Mesendoderm (in vitro differentiated cells): Measurements from ENCODE around the gene SELENON.
A peak's percentile ranks its signal among the peaks of the same experiment; 100 is the strongest.
"Not testable (repeated sequence)": the region's sequence is repeated elsewhere in the genome, so short reads cannot be mapped to it uniquely, and the experiment has no call there.

ENCODE experiments used
- DNase-seq: peaks from one replicate; pipeline ENCODE4 v3.0.0; 2013
- H2AK5ac ChIP-seq: 2 replicates; pipeline ENCODE4 v1.6.1; 2013; ENCODE audit warnings: low read length, inconsistent platforms
- H2BK120ac ChIP-seq: 2 replicates; pipeline ENCODE4 v1.6.1; 2013; ENCODE audit warnings: low read depth, mild to moderate bottlenecking, low read length, moderate library complexity, mixed read lengths
- H2BK15ac ChIP-seq: replicated peaks from 2 replicates; pipeline ENCODE4 v1.6.1; 2013; ENCODE audit warnings: low read depth, mild to moderate bottlenecking, moderate library complexity
- H2BK5ac ChIP-seq: 2 replicates; pipeline ENCODE4 v1.6.1; 2013; ENCODE audit warnings: low read length, inconsistent platforms
- H3K18ac ChIP-seq: 2 replicates; pipeline ENCODE4 v1.6.1; 2013; ENCODE audit warnings: mild to moderate bottlenecking, low read length, mixed read lengths
- H3K23ac ChIP-seq: one replicate; pipeline ENCODE4 v1.6.1; 2013; ENCODE audit warnings: low read length
- H3K27ac ChIP-seq: 2 replicates; pipeline ENCODE4 v1.5.1; 2013; ENCODE audit warnings: low read depth, mild to moderate bottlenecking, inconsistent platforms, low read length, moderate library complexity
- H3K27me3 ChIP-seq: 2 replicates; pipeline ENCODE4 v1.6.1; 2013; ENCODE audit warnings: low read length, control low read depth, mild to moderate bottlenecking, inconsistent platforms; ENCODE audit not compliant: insufficient read depth, poor library complexity
- H3K36me3 ChIP-seq: 2 replicates; pipeline ENCODE4 v1.6.1; 2013; ENCODE audit warnings: low read length, inconsistent platforms; ENCODE audit not compliant: control insufficient read depth, insufficient read depth
- H3K4ac ChIP-seq: one replicate; pipeline ENCODE4 v1.6.1; 2013; ENCODE audit warnings: low read depth, mild to moderate bottlenecking, low read length, moderate library complexity
- H3K4me1 ChIP-seq: 2 replicates; pipeline ENCODE4 v1.6.1; 2013; ENCODE audit warnings: low read depth, low read length, inconsistent platforms; ENCODE audit not compliant: control insufficient read depth
- H3K4me2 ChIP-seq: 2 replicates; pipeline ENCODE4 v1.6.1; 2013; ENCODE audit warnings: low read length
- H3K4me3 ChIP-seq: 2 replicates; pipeline ENCODE4 v1.5.1; 2013; ENCODE audit warnings: mild to moderate bottlenecking, low read length
- H3K56ac ChIP-seq: one replicate; pipeline ENCODE4 v1.6.1; 2013; ENCODE audit warnings: low read length
- H3K79me1 ChIP-seq: 2 replicates; pipeline ENCODE4 v1.6.1; 2013; ENCODE audit warnings: low read length, inconsistent platforms
- H3K79me2 ChIP-seq: 2 replicates; pipeline ENCODE4 v1.6.1; 2013; ENCODE audit warnings: mild to moderate bottlenecking, low read length; ENCODE audit not compliant: control insufficient read depth, insufficient read depth
- H3K9ac ChIP-seq: 2 replicates; pipeline ENCODE4 v1.6.1; 2013; ENCODE audit warnings: low read length, inconsistent platforms
- H4K5ac ChIP-seq: one replicate; pipeline ENCODE4 v1.6.1; 2013; ENCODE audit warnings: low read length
- H4K8ac ChIP-seq: one replicate; pipeline ENCODE4 v1.6.1; 2013; ENCODE audit warnings: low read depth, mild to moderate bottlenecking, control low read depth, low read length, moderate library complexity
- WGBS: extraction: QIAGEN DNeasy Blood & Tissue Kit; methylation state at CpG from one replicate; pipeline ENCODE4 v1.1.7; 2013; ENCODE audit warnings: low lambda C conversion rate, missing lambda C conversion rate; ENCODE audit not compliant: insufficient coverage; ENCODE audit errors: extremely low coverage; 5-methylcytosine and 5-hydroxymethylcytosine counted together

SELENON gene

DNA sequence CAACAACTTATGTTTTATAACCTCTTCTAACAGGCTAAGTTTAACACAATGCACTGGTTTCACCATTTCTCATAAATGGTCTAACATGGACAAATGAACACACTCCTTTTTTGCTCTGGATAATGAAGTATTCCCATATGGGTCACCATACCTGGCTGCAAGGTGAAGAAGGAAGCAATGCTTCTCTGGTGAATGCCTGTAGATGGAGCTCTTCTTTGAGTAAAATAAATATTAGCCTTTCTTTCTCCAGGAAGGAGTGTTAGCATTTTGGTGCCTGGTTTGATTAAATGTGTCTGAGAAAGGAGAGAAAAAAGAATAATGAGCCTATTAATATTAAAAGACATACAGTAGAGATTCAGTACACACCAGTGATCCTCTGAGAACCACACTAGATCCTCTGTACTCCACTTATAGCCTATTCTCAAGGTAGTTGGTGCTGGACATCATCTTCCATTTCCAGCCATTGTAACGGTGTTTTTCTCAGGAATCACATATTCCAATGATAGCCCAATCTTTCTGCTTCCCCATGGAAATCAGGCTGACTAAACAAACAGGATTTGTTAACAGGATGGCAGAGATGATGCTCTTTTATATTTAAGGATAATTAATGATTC lies 37.4 kb downstream of the SELENON start:
- H3K27ac ChIP-seq = no peak overlapping the region
- no peaks in the 10 kb centered on the region for H3K27me3 ChIP-seq
- H3K79me1 ChIP-seq = peaks cover 7% of the 10 kb centered on the region
- H3K4me2 ChIP-seq = no peak overlapping the region
- H3K4ac ChIP-seq = no peak overlapping the region
- H2BK15ac ChIP-seq = no peak overlapping the region
- peaks cover 5% of the 10 kb centered on the region for H3K4me1 ChIP-seq
- no peak overlapping the region for H3K4me3 ChIP-seq
- no peak overlapping the region for H3K56ac ChIP-seq
- H3K18ac ChIP-seq = no peak overlapping the region
- H3K23ac ChIP-seq = no peak overlapping the region
- H2BK5ac ChIP-seq = no peak overlapping the region
- H3K36me3 ChIP-seq = peaks cover 2% of the 10 kb centered on the region
- H3K79me2 ChIP-seq = peaks cover 2% of the 10 kb centered on the region
- no peak overlapping the region for H3K9ac ChIP-seq
- no peak overlapping the region for H4K8ac ChIP-seq
- H4K5ac ChIP-seq = no peak overlapping the region
- H2AK5ac ChIP-seq = no peak overlapping the region
- no CpG with 5 or more reads among the region's 1 CpG for WGBS
- H2BK120ac ChIP-seq = no peak overlapping the region
- peak; percentile 43 for DNase-seq

DNA sequence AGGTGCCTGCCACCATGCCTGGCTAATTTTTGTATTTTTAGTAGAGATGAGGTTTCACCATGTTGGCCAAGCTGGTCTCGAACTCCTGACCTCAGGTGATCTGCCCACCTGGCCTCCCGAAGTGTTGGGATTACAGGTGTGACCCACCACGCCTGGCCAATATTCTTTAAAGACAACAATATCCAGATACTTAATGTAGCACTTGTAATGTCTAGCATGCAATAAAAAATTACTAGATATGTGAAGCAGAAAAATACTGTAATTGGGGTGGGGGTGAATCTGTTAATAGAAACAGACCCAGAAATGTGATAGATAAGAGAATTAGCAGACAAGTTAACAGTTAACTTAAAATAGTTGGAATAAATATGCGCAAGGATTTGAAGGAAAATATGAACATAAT lies 39.8 kb downstream of the SELENON start:
- H3K27me3 ChIP-seq, H3K79me2 ChIP-seq, DNase-seq, H3K18ac ChIP-seq, H3K4ac ChIP-seq, H4K5ac ChIP-seq, H3K4me3 ChIP-seq, H2AK5ac ChIP-seq, H3K27ac ChIP-seq, H3K36me3 ChIP-seq, H3K4me2 ChIP-seq, H3K79me1 ChIP-seq, H2BK5ac ChIP-seq, H2BK15ac ChIP-seq, H4K8ac ChIP-seq, H2BK120ac ChIP-seq, H3K23ac ChIP-seq, H3K4me1 ChIP-seq, H3K9ac ChIP-seq, H3K56ac ChIP-seq: not testable (repeated sequence)
- WGBS = no CpG with 5 or more reads among the region's 4 CpGs

GRCh38 chr1:25843483-25843882 lies 43.5 kb downstream of the SELENON start:
- no peak overlapping the region for H3K4ac ChIP-seq
- H2BK5ac ChIP-seq = no peak overlapping the region
- H3K27ac ChIP-seq = no peak overlapping the region
- DNase-seq = no peak
- no peak overlapping the region for H3K56ac ChIP-seq
- no CpG with 5 or more reads among the region's 3 CpGs for WGBS
- H4K8ac ChIP-seq = no peak overlapping the region
- H4K5ac ChIP-seq = no peak overlapping the region
- H3K23ac ChIP-seq = no peak overlapping the region
- peaks cover 10% of the 10 kb centered on the region for H3K79me1 ChIP-seq
- no peak overlapping the region for H3K18ac ChIP-seq
- H2BK120ac ChIP-seq = no peak overlapping the region
- no peak overlapping the region for H2BK15ac ChIP-seq
- H3K79me2 ChIP-seq = peaks cover 18% of the 10 kb centered on the region
- H3K4me2 ChIP-seq = no peak overlapping the region
- H2AK5ac ChIP-seq = no peak overlapping the region
- no peaks in the 10 kb centered on the region for H3K36me3 ChIP-seq
- no peaks in the 10 kb centered on the region for H3K27me3 ChIP-seq
- H3K4me1 ChIP-seq = peaks cover 3% of the 10 kb centered on the region
- H3K9ac ChIP-seq = no peak overlapping the region
- H3K4me3 ChIP-seq = no peak overlapping the region

- Histone ChIP-seq H2AK5ac (no peak overlapping the region), H3K4ac (no peak overlapping the region), H4K8ac (no peak overlapping the region), H4K5ac (no peak overlapping the region), H3K36me3 (no peaks in the 10 kb centered on the region), H2BK5ac (no peak overlapping the region), H3K27ac (no peak overlapping the region), H3K27me3 (no peaks in the 10 kb centered on the region), H3K4me3 (no peak overlapping the region), H2BK15ac (no peak overlapping the region), H3K79me1 (peaks cover 13% of the 10 kb centered on the region), H3K4me1 (peaks cover 8% of the 10 kb centered on the region), H2BK120ac (no peak overlapping the region), H3K56ac (no peak overlapping the region), H3K4me2 (no peak overlapping the region), H3K23ac (no peak overlapping the region), H3K9ac (no peak overlapping the region), H3K79me2 (peaks cover 18% of the 10 kb centered on the region), H3K18ac (no peak overlapping the region)
- 100% methylated on average over 1 of the region's 3 CpGs for whole genome bisulfite sequencing
- no peak for DNase-seq
Measured at GRCh38 chr1:25844536-25845337, 44.7 kb downstream of the SELENON start.

DNA sequence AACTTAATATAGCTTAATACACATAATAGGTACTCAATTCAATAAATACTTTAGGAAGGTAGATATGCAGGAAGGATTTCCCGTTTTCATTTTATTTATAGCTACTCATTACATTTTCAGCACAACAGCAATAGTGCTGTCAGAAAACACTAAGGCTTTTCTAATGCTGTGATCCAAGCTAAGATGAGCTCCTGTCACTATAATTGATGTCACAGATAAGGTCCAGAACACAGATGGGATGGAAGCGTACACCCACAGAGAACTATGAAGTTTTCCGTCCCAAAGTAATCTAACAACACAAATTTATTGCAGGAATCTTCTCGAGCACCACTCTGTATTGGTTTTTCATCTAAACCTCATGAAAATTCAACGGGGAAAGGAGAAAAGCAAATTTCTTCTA lies 45.7 kb downstream of the SELENON start:
- Histone ChIP-seq H3K4me2 (no peak overlapping the region), H2BK15ac (peak overlapping the region; percentile 57), H3K4me3 (no peak overlapping the region), H2BK120ac (no peak overlapping the region), H3K79me1 (peaks cover 13% of the 10 kb centered on the region), H3K56ac (no peak overlapping the region), H3K4me1 (peaks cover 8% of the 10 kb centered on the region), H3K27me3 (no peaks in the 10 kb centered on the region), H2AK5ac (no peak overlapping the region), H3K27ac (no peak overlapping the region), H3K18ac (no peak overlapping the region), H4K8ac (no peak overlapping the region), H3K4ac (no peak overlapping the region), H3K23ac (no peak overlapping the region), H3K79me2 (peaks cover 21% of the 10 kb centered on the region), H3K36me3 (no peaks in the 10 kb centered on the region), H4K5ac (no peak overlapping the region), H3K9ac (no peak overlapping the region), H2BK5ac (no peak overlapping the region)
- no peak for DNase-seq
- no CpG with 5 or more reads among the region's 5 CpGs for WGBS
